Lower leg skin (tissue), 3 donors: ENCODE data around the gene ACSS3.

Experiments
- POLR2A ChIP-seq, 2 donors: fragments of 450-650 bp; IDR thresholded peaks; one replicate each; pipeline ENCODE4 v1.6.1; 2016 to 2017; ENCODE audit warnings: antibody characterized with exemption in 2 of 2, mild to moderate bottlenecking in 1 of 2, moderate library complexity in 1 of 2
- TF ChIP-seq, protein P1 (sequence below), 3 donors: fragments of 450-650 bp; IDR thresholded peaks; one replicate each; pipeline ENCODE4 v1.5.1; 2016; ENCODE audit warnings: antibody characterized with exemption in 3 of 3, mild to moderate bottlenecking in 3 of 3, moderate library complexity in 2 of 3

DNA sequence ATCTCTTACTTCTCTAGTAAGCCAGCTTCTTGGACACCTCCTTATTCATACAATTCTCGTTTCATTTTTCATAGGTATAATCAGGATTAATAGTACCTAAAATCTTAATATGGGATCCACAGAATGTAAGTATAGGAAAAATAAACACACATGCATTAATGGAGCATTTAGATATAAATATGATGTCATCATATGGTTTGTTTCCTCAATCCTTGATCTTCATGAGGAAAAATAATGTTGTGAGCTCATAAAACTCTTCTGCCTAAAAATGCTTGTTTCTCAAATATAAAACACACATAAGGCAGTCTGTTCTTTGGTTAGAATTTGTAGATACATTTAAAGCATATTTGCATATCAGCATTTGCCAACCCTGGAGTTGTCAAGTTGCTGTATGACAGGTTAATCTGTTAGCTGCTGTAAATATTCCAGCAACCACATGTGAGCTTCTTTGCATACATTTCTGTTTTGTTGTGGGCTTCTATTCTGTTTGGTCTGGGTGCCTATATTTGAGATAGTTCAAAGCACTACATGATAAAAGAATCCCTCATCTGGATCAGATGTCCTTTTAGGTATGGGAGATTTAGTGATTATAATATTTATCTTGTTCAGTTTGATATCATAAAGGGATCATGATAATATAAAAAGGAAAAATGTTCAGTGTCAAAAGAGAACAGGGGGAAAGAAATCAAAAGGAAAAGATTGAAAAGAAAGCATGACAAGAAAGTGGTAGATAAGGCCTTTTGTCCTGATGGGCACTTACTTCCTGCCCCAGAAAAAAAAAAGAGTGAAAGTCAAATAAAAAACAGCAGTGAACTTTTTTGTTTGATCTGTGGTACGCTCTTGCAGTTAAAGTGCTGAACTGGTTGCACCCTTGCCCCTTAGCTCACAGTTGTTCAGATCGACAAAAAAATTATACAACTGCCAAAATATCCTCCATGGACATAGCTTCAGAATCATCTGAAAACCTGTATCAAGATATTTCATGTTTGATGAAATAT lies 68.6 kb downstream of the ACSS3 start:
- no peak for TF ChIP-seq POLR2A (IDR thresholded peaks at IDR 0.05)
- TF ChIP-seq, protein P1, sequence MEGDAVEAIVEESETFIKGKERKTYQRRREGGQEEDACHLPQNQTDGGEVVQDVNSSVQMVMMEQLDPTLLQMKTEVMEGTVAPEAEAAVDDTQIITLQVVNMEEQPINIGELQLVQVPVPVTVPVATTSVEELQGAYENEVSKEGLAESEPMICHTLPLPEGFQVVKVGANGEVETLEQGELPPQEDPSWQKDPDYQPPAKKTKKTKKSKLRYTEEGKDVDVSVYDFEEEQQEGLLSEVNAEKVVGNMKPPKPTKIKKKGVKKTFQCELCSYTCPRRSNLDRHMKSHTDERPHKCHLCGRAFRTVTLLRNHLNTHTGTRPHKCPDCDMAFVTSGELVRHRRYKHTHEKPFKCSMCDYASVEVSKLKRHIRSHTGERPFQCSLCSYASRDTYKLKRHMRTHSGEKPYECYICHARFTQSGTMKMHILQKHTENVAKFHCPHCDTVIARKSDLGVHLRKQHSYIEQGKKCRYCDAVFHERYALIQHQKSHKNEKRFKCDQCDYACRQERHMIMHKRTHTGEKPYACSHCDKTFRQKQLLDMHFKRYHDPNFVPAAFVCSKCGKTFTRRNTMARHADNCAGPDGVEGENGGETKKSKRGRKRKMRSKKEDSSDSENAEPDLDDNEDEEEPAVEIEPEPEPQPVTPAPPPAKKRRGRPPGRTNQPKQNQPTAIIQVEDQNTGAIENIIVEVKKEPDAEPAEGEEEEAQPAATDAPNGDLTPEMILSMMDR (IDR thresholded peaks at IDR 0.05) = no peak
